HG02588 (cell line): ENCODE results near the gene CSPG4.
A peak's percentile ranks its signal among the peaks of the same experiment; 100 is the strongest.
"Not testable (repeated sequence)": the region's sequence is repeated elsewhere in the genome, so short reads cannot be mapped to it uniquely, and the experiment has no call there.

Source experiments
- ATAC-seq: cut with Tn5 transposase; IDR thresholded peaks from one replicate; pipeline ENCODE4 v1.9.1; 2021; ENCODE audit warnings: mild to moderate bottlenecking, moderate library complexity; ENCODE audit not compliant: unreplicated experiment

CSPG4 gene

GRCh38 chr15:75738647-75739325, 26.1 kb upstream of the CSPG4 start:
- ATAC-seq = peak; percentile 91

GRCh38 chr15:75738014-75738646, 25.5 kb upstream of the CSPG4 start:
- ATAC-seq = peak; percentile 15

GRCh38 chr15:75737116-75738013, 24.7 kb upstream of the CSPG4 start:
- ATAC-seq = not testable (repeated sequence)

GRCh38 chr15:75736256-75736655, 23.6 kb upstream of the CSPG4 start:
- ATAC-seq = no peak

GRCh38 chr15:75734861-75735760, 22.5 kb upstream of the CSPG4 start:
- not testable (repeated sequence) for ATAC-seq

GRCh38 chr15:75733761-75734651, 21.4 kb upstream of the CSPG4 start:
- no peak for ATAC-seq

- peak; percentile 51 for ATAC-seq
Measured at GRCh38 chr15:75732809-75733451, 20.3 kb upstream of the CSPG4 start.

- ATAC-seq = no peak
Measured at GRCh38 chr15:75732177-75732808, 19.6 kb upstream of the CSPG4 start.

- no peak for ATAC-seq
Measured at GRCh38 chr15:75731248-75732151, 18.9 kb upstream of the CSPG4 start.

- not testable (repeated sequence) for ATAC-seq
Measured at GRCh38 chr15:75730376-75731247, 18.0 kb upstream of the CSPG4 start.

- no peak for ATAC-seq
Measured at GRCh38 chr15:75729326-75730069, 16.9 kb upstream of the CSPG4 start.

GRCh38 chr15:75727851-75728715, 15.4 kb upstream of the CSPG4 start:
- no peak for ATAC-seq

- no peak for ATAC-seq
Measured at GRCh38 chr15:75727031-75727531, 14.4 kb upstream of the CSPG4 start.

- no peak for ATAC-seq
Measured at GRCh38 chr15:75725719-75726607, 13.3 kb upstream of the CSPG4 start.
